ENCODE results near the gene MYL3. TPM values are rescaled to one million over a fixed set of nuclear protein-coding genes. Genes with fewer than 3 reads are reported as not detected.
"Not testable (repeated sequence)": the region's sequence is repeated elsewhere in the genome, so short reads cannot be mapped to it uniquely, and the experiment has no call there.

Gene MYL3
- total and polyA plus RNA-seq, 2 experiments from 2014 or later = 2,390 to 3,027 TPM

DNA sequence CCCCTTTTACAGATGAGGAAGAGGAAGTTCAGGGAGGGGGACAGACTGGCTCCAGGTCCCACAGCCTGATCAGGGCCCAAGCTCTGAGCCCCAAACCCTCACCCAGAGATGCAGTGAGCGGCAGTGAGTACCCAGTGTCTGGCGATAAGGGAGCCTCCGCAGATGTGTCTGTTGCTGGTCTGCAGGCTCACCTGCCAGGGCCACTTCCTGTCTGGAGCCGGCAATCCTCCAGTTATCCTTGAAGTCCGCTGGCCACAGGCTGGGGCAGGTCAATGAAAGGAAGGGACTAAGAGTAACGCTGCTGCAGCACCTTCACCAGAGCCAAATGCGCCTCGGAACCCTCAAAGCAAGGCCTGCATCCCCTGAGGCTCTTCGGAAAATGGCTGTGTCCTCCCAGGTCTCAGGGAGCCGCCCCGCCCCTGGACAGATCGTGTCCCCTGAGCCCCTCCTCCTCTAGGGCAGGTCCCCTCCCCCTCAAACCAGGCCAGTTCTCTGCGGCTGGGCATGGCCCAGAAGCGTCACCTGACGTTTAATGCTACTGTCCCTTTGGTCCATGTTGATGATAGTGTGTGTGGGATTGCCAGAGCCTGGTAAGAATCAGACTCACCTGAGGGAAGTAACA lies 51.5 kb downstream of the MYL3 start:
- peaks cover 15% of the 10 kb centered on the region for H3K36me3 ChIP-seq
- H3K4me1 ChIP-seq (ENCODE audit: low read depth) = peaks cover 9% of the 10 kb centered on the region
- peak in 1 of 2 donors; percentile 40 for DNase-seq (ENCODE audit: low read depth in 1 of 2, low spot score in 1 of 2)
- no peak overlapping the region for H3K4me3 ChIP-seq
- no peaks in the 10 kb centered on the region for H3K27me3 ChIP-seq
- TF ChIP-seq, protein P1, sequence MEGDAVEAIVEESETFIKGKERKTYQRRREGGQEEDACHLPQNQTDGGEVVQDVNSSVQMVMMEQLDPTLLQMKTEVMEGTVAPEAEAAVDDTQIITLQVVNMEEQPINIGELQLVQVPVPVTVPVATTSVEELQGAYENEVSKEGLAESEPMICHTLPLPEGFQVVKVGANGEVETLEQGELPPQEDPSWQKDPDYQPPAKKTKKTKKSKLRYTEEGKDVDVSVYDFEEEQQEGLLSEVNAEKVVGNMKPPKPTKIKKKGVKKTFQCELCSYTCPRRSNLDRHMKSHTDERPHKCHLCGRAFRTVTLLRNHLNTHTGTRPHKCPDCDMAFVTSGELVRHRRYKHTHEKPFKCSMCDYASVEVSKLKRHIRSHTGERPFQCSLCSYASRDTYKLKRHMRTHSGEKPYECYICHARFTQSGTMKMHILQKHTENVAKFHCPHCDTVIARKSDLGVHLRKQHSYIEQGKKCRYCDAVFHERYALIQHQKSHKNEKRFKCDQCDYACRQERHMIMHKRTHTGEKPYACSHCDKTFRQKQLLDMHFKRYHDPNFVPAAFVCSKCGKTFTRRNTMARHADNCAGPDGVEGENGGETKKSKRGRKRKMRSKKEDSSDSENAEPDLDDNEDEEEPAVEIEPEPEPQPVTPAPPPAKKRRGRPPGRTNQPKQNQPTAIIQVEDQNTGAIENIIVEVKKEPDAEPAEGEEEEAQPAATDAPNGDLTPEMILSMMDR (IDR thresholded peaks at IDR 0.05; ENCODE audit: low read depth, low read length) = no peak
- H3K9me3 ChIP-seq (ENCODE audit: low read depth) = no peaks in the 10 kb centered on the region
- H3K27ac ChIP-seq = peak overlapping the region; percentile 8

- H3K27ac ChIP-seq = peak overlapping the region; percentile 45
- H3K36me3 ChIP-seq; DNase-seq (ENCODE audit: low read depth in 1 of 2, low spot score in 1 of 2); H3K27me3 ChIP-seq; H3K4me3 ChIP-seq; H3K4me1 ChIP-seq (ENCODE audit: low read depth); H3K9me3 ChIP-seq (ENCODE audit: low read depth): not testable (repeated sequence)
These were observed 54.5 kb downstream of the MYL3 start for GRCh38 chr3:46808766-46809165.

Other genes with a start within 250 kb of the MYL3 start
- 3.0 and 11.4 TPM in 2 replicates for gene ALS2CL, start 169.8 kb downstream of the MYL3 start, total RNA-seq
- 2.2 and 10.8 TPM in 2 replicates for gene ALS2CL, start 169.8 kb downstream of the MYL3 start, polyA plus RNA-seq
- gene TMIE, start 162.1 kb downstream of the MYL3 start, total RNA-seq = 0.63 and 0.85 TPM in 2 replicates
- 0.53 and 0.91 TPM in 2 replicates for gene TMIE, start 162.1 kb downstream of the MYL3 start, polyA plus RNA-seq
- gene PRSS50, start 145.6 kb downstream of the MYL3 start, total RNA-seq = 3.2 and 4.1 TPM in 2 replicates
- gene PRSS50, start 145.6 kb downstream of the MYL3 start, polyA plus RNA-seq = 1.9 and 2.0 TPM in 2 replicates
- 101 and 121 TPM in 2 replicates for gene PTH1R, start 14.3 kb upstream of the MYL3 start, total RNA-seq
- gene PTH1R, start 14.3 kb upstream of the MYL3 start, polyA plus RNA-seq = 112 and 164 TPM in 2 replicates
- gene CCDC12, start 113.3 kb upstream of the MYL3 start, total RNA-seq = 43.9 and 53.8 TPM in 2 replicates
- 73.1 and 78.4 TPM in 2 replicates for gene CCDC12, start 113.3 kb upstream of the MYL3 start, polyA plus RNA-seq
- gene NBEAL2, start 116.2 kb upstream of the MYL3 start, total RNA-seq = 10.6 and 14.2 TPM in 2 replicates
- 7.8 and 8.3 TPM in 2 replicates for gene NBEAL2, start 116.2 kb upstream of the MYL3 start, polyA plus RNA-seq

All from cardiac muscle cell (in vitro differentiated cells and primary cell).